GM23248 (cell line): Measurements from ENCODE around the gene CCDC117. TPM values are rescaled to one million over a fixed set of nuclear protein-coding genes. Genes with fewer than 3 reads are reported as not detected.

Experiments used
- DNase-seq: peaks from one replicate; pipeline ENCODE4 v3.0.0-alpha.2; 2015
- H2AFZ ChIP-seq: fragments of 200-600 bp; sonication (generic); 2 replicates; pipeline ENCODE4 v1.6.1; 2016; ENCODE audit warnings: antibody characterized with exemption
- H3F3A ChIP-seq: fragments of 200-600 bp; sonication (generic); 2 replicates; pipeline ENCODE4 v1.6.1; 2016; ENCODE audit warnings: mild to moderate bottlenecking, antibody characterized with exemption, mixed run types; ENCODE audit not compliant: insufficient read depth
- H3K27ac ChIP-seq: fragments of 200-600 bp; sonication (generic); 2 replicates; pipeline ENCODE4 v1.5.1; 2016; ENCODE audit warnings: mild to moderate bottlenecking
- H3K27me3 ChIP-seq: fragments of 200-600 bp; sonication (generic); replicated peaks from 2 replicates; pipeline ENCODE4 v1.6.1; 2016; ENCODE audit warnings: mild to moderate bottlenecking; ENCODE audit not compliant: insufficient read depth
- H3K36me3 ChIP-seq: fragments of 200-600 bp; sonication (generic); 2 replicates; pipeline ENCODE4 v1.6.1; 2016; ENCODE audit warnings: low read depth, mild to moderate bottlenecking
- H3K4me1 ChIP-seq: fragments of 200-600 bp; sonication (generic); 2 replicates; pipeline ENCODE4 v1.6.1; 2016; ENCODE audit warnings: mild to moderate bottlenecking; ENCODE audit not compliant: insufficient read depth
- H3K4me2 ChIP-seq: fragments of 200-600 bp; sonication (generic); one replicate; pipeline ENCODE4 v1.6.1; 2016; ENCODE audit warnings: mild to moderate bottlenecking; ENCODE audit not compliant: unreplicated experiment
- H3K4me3 ChIP-seq: fragments of 200-600 bp; sonication (generic); 2 replicates; pipeline ENCODE4 v1.5.1; 2016; ENCODE audit warnings: mild to moderate bottlenecking
- H3K79me2 ChIP-seq: fragments of 200-600 bp; sonication (generic); 2 replicates; pipeline ENCODE4 v1.6.1; 2016; ENCODE audit warnings: mild to moderate bottlenecking; ENCODE audit not compliant: insufficient read depth
- H3K9ac ChIP-seq: fragments of 200-600 bp; sonication (generic); 2 replicates; pipeline ENCODE4 v1.6.1; 2016; ENCODE audit warnings: mild to moderate bottlenecking
- H3K9me2 ChIP-seq: fragments of 200-600 bp; sonication (generic); 2 replicates; pipeline ENCODE4 v1.6.1; 2016; ENCODE audit warnings: mixed run types, mild to moderate bottlenecking, moderate library complexity; ENCODE audit not compliant: insufficient read depth
- H3K9me3 ChIP-seq: fragments of 200-600 bp; sonication (generic); one replicate; pipeline ENCODE4 v1.6.1; 2017; ENCODE audit warnings: low read depth
- H4K20me1 ChIP-seq: fragments of 200-600 bp; sonication (generic); 2 replicates; pipeline ENCODE4 v1.6.0; 2016; ENCODE audit not compliant: insufficient read depth
- EZH2 ChIP-seq: fragments of 200-600 bp; sonication (generic); IDR thresholded peaks from 2 replicates; pipeline ENCODE4 v1.6.1; 2018; ENCODE audit warnings: antibody characterized with exemption, mild to moderate bottlenecking; ENCODE audit not compliant: insufficient read depth, poor library complexity, severe bottlenecking
- EZH2phosphoT487 ChIP-seq: fragments of 200-600 bp; sonication (generic); IDR thresholded peaks from 2 replicates; pipeline ENCODE4 v1.6.1; 2018; ENCODE audit warnings: antibody characterized with exemption, moderate library complexity, mild to moderate bottlenecking, low read depth; ENCODE audit not compliant: insufficient read depth
- WGBS, 2 experiments: methylation state at CpG; one replicate each; pipeline ENCODE4 v1.1.6; 2015 to 2017; ENCODE audit warnings: low lambda C conversion rate in 2 of 2, low coverage in 1 of 2; ENCODE audit errors: missing lambda C conversion rate in 2 of 2; 5-methylcytosine and 5-hydroxymethylcytosine counted together
- in situ Hi-C: fragments of 300-500 bp; cut with MboI; formaldehyde crosslinking; loops from 2 replicates; pipeline ENCODE4 v1.15.0; 2020
- polyA plus RNA-seq: library from polyadenylated mRNA; unstranded; fragments of >200 nt; fragmentation: Nextera tagmentation; extraction: Ambion mirVana; gene quantifications from 2 replicates; pipeline ENCODE4 v1.2.1, GENCODE V29; 2016
- small RNA-seq: library from RNA; depleted of rRNA; stranded (forward); fragments of <200 nt; gene quantifications from one replicate; pipeline ENCODE3, GENCODE V24; 2014; ENCODE audit warnings: low read depth, low replicate concordance
- total RNA-seq: library from RNA; depleted of rRNA; stranded (reverse); fragments of >200 nt; shearing (Covaris generic); gene quantifications from 2 replicates; pipeline ENCODE4 v1.2.3, GENCODE V29; 2014; rRNA removed

Gene CCDC117
- total and polyA plus RNA-seq, 2 experiments from 2014 or later = 14.6 to 24.2 TPM

DNA sequence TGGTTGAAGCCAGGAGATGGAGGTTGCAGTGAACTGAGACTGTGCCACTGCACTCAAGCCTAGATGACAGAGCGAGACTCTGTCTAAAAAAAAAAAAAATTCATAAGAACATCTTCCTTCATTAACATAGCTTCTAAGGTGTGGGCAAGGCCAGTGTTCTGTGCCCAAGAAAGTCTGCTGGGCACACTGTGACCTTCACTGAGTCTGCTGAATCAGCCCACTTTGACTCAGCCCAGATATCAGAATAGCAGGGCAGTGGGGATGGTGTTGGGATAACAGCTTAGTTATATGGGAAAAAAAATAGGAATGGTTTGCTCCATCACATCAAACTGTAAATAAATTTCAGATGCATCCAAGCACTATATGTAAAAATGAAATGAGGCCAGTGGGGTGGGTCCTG is 60.2 kb downstream of the CCDC117 start:
- TF ChIP-seq EZH2 (no peak), EZH2phosphoT487 (no peak)
- Histone ChIP-seq H3K36me3 (no peaks in the 10 kb centered on the region), H3K4me1 (no peaks in the 10 kb centered on the region), H3F3A (no peaks in the 10 kb centered on the region), H3K27ac (no peak overlapping the region), H3K9ac (no peak overlapping the region), H3K9me3 (no peaks in the 10 kb centered on the region), H3K4me3 (no peak overlapping the region), H3K79me2 (no peaks in the 10 kb centered on the region), H3K27me3 (no peaks in the 10 kb centered on the region), H4K20me1 (no peaks in the 10 kb centered on the region), H3K4me2 (no peak overlapping the region), H2AFZ (no peak overlapping the region), H3K9me2 (no peaks in the 10 kb centered on the region)
- in situ Hi-C loops = no loop called here
- DNase-seq = no peak
- WGBS, 2 experiments = 100% methylated on average over 1 of the region's 1 CpG

DNA sequence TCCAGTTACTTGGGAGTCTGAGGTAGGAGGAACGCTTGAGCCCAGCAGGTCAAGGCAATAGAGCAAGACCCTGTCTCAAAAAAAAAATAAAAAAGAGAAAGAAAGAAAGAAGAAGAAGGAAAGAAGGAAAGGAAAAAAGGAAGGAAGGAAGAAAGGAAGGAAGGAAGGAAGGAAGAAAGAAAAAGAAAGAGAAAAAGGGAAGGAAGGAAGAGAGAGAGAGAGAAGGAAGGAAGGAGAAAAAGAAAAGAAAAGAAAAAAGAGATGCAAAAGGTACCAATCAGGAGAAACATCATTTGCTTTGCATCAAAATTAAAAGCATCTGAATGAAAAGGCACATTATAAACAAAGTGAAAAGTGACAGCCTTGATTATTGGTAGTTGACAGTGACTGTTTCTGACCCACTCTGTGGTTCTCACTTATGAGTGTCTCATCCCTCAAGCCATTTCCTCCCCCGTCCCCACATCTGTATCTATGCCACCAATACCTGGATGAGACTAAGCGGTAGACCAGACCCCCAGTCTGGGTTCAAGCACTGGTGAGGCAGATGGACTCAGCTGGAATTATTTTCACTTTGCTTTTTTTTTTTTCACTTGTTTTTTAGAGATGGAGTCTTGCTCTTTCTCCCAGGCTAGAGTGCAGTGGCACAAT is 60.9 kb downstream of the CCDC117 start:
- Histone ChIP-seq H3K27ac (no peak overlapping the region), H4K20me1 (no peaks in the 10 kb centered on the region), H3K4me3 (no peak overlapping the region), H3K9me2 (no peaks in the 10 kb centered on the region), H3K4me2 (no peak overlapping the region), H3K9me3 (no peaks in the 10 kb centered on the region), H3K79me2 (no peaks in the 10 kb centered on the region), H3K36me3 (no peaks in the 10 kb centered on the region), H3K4me1 (no peaks in the 10 kb centered on the region), H3F3A (no peaks in the 10 kb centered on the region), H3K9ac (no peak overlapping the region), H3K27me3 (no peaks in the 10 kb centered on the region), H2AFZ (no peak overlapping the region)
- DNase-seq = no peak
- in situ Hi-C loops = no loop called here
- TF ChIP-seq EZH2phosphoT487 (no peak), EZH2 (no peak)
- WGBS, 2 experiments = 95% methylated on average over 3 of the region's 3 CpGs

- Histone ChIP-seq H3K4me1 (no peaks in the 10 kb centered on the region), H3K27me3 (no peaks in the 10 kb centered on the region), H3K9ac (no peak overlapping the region), H3K4me2 (no peak overlapping the region), H3F3A (no peaks in the 10 kb centered on the region), H3K27ac (no peak overlapping the region), H3K9me3 (no peaks in the 10 kb centered on the region), H2AFZ (no peak overlapping the region), H4K20me1 (no peaks in the 10 kb centered on the region), H3K79me2 (no peaks in the 10 kb centered on the region), H3K36me3 (no peaks in the 10 kb centered on the region), H3K4me3 (no peak overlapping the region), H3K9me2 (no peaks in the 10 kb centered on the region)
- no peak for DNase-seq
- in situ Hi-C loops = no loop called here
- WGBS, 2 experiments = 87 to 90% methylated on average over 11 of the region's 11 CpGs
- TF ChIP-seq EZH2 = no peak
Measured at GRCh38 chr22:28835630-28836189, 63.2 kb downstream of the CCDC117 start.

GRCh38 chr22:28837640-28838039 is 65.1 kb downstream of the CCDC117 start:
- no peak overlapping the region for H3K4me3 ChIP-seq
- no peaks in the 10 kb centered on the region for H3K9me3 ChIP-seq
- H4K20me1 ChIP-seq = no peaks in the 10 kb centered on the region
- in situ Hi-C loops = no loop called here
- no peak overlapping the region for H3K4me2 ChIP-seq
- no peaks in the 10 kb centered on the region for H3K27me3 ChIP-seq
- 89% methylated on average over 6 of the region's 6 CpGs for WGBS, 2 experiments
- no peaks in the 10 kb centered on the region for H3K79me2 ChIP-seq
- TF ChIP-seq EZH2 = no peak
- no peak for TF ChIP-seq EZH2phosphoT487
- no peak overlapping the region for H3K27ac ChIP-seq
- no peaks in the 10 kb centered on the region for H3F3A ChIP-seq
- no peak overlapping the region for H2AFZ ChIP-seq
- H3K9me2 ChIP-seq = no peaks in the 10 kb centered on the region
- H3K36me3 ChIP-seq = no peaks in the 10 kb centered on the region
- no peaks in the 10 kb centered on the region for H3K4me1 ChIP-seq
- no peak overlapping the region for H3K9ac ChIP-seq
- no peak for DNase-seq

Small RNAs within 50 kb of the gene (small RNA-seq; reads per million reads assigned to genes)
- gene Z93930.1 = not detected

Other genes with a start within 250 kb of the CCDC117 start
- 31.4 and 41.9 TPM in 2 replicates for gene TTC28, start 92.9 kb upstream of the CCDC117 start, total RNA-seq
- gene TTC28, start 92.9 kb upstream of the CCDC117 start, polyA plus RNA-seq = 10.5 and 12.5 TPM in 2 replicates
- gene CHEK2, start 30.9 kb upstream of the CCDC117 start, total RNA-seq = 12.2 and 22.0 TPM in 2 replicates
- gene CHEK2, start 30.9 kb upstream of the CCDC117 start, polyA plus RNA-seq = 19.3 and 21.8 TPM in 2 replicates
- gene HSCB, start 30.7 kb upstream of the CCDC117 start, total RNA-seq = 12.0 and 21.1 TPM in 2 replicates
- gene HSCB, start 30.7 kb upstream of the CCDC117 start, polyA plus RNA-seq = 23.6 and 25.9 TPM in 2 replicates
- gene XBP1, start 27.9 kb downstream of the CCDC117 start, total RNA-seq = 324 and 350 TPM in 2 replicates
- 256 and 258 TPM in 2 replicates for gene XBP1, start 27.9 kb downstream of the CCDC117 start, polyA plus RNA-seq
- 1.8 and 3.9 TPM in 2 replicates for gene ZNRF3, start 110.9 kb downstream of the CCDC117 start, total RNA-seq
- 0.56 and 0.60 TPM in 2 replicates for gene ZNRF3, start 110.9 kb downstream of the CCDC117 start, polyA plus RNA-seq